Stimulated activated CD8-positive, alpha-beta memory T cell treated with anti-CD3 and anti-CD28 coated beads, Interleukin-7, amount 100 ng/mL, for 48 hours (primary cell): ENCODE measurements around the gene HBA2.
"Not testable (repeated sequence)": the region's sequence is repeated elsewhere in the genome, so short reads cannot be mapped to it uniquely, and the experiment has no call there.

Experiments used
- DNase-seq, 2 donors: peaks; one replicate each; pipeline ENCODE4 v3.0.0-alpha.2; 2020; ENCODE audit warnings: low read depth in 1 of 2; ENCODE audit errors: extremely low read depth in 1 of 2

The HBA2 gene

DNA sequence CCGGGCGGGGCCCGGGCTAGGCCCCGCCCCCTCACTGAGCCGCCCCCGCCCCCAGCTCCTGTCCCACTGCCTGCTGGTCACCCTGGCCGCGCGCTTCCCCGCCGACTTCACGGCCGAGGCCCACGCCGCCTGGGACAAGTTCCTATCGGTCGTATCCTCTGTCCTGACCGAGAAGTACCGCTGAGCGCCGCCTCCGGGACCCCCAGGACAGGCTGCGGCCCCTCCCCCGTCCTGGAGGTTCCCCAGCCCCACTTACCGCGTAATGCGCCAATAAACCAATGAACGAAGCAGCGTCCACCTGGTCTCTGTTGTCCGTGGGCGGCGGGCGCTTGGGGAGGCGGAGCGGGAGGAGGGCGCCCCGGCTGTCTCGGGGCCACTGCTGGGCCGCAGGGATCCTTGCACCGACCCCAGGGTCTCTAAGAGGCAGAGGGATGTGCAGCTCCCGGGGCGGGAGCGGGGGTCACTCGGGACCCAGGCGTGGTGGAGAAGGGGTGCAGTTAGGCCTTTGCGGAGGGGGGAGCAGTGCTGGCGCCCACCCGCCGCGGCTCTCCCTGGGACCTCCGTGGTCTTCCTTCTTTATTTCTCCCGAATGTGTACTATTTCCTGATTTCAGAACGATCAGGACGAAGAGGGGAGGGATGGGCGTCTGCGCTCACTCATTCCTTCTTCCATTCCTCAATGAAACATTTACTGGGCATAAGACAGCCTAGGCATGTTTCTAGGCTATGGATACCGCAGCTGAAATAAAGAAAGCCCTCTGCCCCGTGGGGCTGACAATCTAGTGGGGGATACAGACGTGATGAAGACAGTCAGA lies 18.3 kb upstream of the HBA2 start:
- DNase-seq = no peak

DNA sequence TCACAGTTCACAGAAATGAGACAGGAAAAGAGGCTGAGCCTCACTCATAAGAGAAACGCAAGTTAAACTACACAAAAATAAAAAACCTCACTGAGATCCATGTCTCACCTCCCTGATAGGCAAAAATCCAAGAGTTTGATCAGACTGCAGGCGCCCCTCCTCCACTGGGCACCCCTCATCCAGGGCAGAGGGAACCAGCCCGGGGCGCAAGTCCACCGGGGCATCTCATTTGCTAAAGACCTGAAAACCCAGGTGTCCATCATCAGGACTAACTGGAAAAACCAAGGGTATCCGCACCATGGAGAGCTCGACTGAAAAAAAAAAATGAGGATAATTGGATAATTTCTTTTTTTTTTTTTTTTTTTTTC lies 17.7 kb upstream of the HBA2 start:
- no peak for DNase-seq

DNA sequence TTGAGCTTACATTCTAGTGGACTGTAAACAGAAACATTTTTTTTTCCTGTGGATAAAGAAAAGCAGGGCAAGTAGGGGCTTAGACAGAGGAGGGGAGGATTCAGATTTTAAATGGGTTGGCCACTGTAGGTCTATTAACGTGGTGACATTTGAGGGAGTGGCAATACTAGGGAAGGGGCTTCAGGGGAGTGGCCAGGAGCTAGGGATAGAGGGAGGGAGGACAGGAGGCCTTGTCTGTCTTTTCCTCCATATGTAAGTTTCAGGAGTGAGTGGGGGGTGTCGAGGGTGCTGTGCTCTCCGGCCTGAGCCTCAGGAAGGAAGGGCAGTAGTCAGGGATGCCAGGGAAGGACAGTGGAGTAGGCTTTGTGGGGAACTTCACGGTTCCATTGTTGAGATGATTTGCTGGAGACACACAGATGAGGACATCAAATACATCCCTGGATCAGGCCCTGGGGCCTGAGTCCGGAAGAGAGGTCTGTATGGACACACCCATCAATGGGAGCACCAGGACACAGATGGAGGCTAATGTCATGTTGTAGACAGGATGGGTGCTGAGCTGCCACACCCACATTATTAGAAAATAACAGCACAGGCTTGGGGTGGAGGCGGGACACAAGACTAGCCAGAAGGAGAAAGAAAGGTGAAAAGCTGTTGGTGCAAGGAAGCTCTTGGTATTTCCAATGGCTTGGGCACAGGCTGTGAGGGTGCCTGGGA lies 13.4 kb upstream of the HBA2 start:
- DNase-seq = no peak

DNA sequence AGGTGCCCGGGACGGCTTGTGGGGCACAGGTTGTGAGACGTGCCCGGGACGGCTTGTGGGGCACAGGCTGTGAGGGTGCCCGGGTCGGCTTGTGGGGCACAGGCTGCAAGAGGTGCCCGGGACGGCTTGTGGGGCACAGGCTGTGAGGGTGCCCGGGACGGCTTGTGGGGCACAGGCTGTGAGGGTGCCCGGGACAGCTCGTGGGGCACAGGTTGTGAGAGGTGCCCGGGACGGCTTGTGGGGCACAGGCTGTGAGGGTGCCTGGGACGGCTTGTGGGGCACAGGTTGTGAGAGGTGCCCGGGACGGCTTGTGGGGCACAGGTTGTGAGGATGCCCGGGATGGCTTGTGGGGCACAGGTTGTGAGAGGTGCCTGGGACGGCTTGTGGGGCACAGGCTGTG lies 12.4 kb upstream of the HBA2 start:
- not testable (repeated sequence) for DNase-seq

DNA sequence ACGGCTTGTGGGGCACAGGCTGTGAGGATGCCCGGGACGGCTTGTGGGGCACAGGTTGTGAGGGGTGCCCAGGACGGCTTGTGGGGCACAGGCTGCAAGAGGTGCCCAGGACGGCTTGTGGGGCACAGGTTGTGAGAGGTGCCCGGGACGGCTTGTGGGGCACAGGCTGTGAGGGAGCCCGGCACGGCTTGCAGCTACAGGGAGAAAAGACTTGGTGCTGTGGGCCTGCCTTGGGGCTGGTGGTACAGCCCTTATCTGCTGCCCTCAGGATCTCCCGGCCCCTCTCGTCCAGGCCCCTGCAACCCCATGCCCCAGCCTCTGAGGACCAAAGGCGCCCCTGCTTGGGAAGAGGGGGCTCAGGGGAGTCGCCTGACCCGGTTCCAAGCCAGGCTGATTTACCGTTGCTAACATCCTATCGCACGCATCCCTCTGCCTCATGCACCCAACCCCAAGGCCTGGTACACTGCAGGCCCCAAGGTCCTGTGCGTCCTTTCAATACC lies 11.9 kb upstream of the HBA2 start:
- no peak for DNase-seq

DNA sequence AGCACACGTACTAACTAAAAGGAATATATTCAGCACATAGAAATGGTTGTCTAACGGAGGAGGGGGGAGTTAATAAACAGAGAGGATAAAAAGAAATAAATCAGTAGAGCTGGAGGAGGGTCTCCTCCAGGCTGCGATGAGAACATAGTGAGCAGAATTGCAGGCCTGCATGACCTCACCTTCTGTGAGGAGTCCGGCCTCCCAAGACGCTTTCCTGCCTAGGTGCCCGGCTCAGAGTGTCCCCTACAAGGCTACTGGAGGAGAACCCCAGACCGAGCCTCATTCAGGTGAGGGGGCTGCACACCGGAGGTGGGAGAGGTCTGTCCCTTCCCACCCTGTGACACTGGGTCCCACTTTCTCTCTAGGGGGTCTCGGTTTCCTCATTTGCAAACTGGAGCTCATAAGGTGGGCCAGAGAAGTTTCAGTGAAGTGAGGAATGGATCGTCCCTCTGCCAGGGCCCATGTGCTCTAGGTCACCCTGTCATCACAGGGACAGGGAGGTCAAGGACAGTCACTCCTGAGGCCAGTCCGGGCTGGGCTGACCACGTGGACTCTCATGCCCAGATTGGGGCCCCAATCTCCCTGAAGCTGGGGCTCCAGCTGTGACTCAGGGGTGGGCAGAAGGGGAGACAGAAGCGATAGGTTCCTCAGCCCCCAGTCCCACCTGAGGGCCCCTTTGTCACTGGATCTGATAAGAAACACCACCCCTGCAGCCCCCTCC lies 10.2 kb upstream of the HBA2 start:
- DNase-seq = no peak

DNA sequence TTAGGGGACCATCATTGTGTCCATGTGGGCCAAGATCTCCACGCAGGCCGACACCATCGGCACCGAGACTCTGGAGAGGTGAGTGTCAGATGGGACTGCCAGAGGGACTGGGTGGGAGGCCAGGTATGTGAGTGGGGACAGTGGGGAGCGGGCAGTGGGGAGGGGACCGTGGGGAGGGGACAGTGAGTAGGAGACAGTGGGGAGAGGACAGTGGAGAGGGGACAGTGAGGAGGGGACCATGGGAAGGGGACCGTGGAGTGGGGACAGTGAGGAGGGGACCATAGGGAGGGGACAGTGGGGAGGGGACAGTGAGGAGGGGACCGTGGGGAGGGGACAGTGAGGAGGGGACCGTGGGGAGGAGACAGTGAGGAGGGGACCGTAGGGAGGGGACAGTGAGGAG lies 9.5 kb upstream of the HBA2 start:
- not testable (repeated sequence) for DNase-seq

DNA sequence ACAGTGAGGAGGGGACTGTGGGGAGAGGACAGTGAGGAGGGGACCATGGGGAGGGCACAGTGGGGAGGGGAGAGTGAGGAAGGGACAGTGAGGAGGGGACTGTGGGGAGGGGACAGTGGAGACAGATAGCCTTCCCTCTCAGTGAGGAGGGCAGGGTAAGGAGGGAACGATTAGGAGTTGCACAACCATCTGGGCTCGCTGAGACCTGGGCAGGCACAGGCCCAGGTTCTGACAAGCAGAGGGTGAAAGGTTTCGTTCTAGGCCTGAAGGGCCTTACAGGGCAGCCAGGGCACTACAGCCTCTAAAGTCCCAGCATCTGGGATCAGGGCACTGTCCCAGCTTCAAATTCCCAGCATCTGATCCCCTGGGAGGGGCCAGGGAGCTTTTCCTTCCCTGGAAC lies 9.0 kb upstream of the HBA2 start:
- not testable (repeated sequence) for DNase-seq

DNA sequence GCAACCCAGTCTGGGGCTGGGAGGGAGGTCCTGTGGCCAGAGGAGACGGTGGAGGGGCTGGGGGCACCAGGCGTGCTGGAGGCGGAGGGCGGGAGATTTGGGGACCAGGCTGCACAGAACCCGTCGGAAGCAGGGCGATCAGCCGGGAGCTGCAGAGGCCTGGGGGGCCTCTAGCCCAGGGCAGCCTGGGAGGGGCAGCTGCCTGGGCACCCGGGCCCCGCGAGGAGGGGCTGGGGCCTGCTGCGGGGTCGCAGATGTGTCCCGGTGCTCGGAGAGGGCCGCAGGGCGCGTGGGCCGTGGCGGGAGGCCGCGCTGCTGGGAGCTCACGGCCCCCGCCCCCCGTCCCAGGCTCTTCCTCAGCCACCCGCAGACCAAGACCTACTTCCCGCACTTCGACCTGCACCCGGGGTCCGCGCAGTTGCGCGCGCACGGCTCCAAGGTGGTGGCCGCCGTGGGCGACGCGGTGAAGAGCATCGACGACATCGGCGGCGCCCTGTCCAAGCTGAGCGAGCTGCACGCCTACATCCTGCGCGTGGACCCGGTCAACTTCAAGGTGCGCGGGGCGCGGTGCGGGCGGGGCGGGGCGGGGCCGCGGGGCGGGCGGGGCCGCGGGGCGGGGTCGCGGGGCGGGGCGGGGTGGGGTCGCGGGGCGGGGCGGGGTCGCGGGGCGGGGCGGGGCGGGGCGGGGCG lies 8.4 kb upstream of the HBA2 start:
- not testable (repeated sequence) for DNase-seq

DNA sequence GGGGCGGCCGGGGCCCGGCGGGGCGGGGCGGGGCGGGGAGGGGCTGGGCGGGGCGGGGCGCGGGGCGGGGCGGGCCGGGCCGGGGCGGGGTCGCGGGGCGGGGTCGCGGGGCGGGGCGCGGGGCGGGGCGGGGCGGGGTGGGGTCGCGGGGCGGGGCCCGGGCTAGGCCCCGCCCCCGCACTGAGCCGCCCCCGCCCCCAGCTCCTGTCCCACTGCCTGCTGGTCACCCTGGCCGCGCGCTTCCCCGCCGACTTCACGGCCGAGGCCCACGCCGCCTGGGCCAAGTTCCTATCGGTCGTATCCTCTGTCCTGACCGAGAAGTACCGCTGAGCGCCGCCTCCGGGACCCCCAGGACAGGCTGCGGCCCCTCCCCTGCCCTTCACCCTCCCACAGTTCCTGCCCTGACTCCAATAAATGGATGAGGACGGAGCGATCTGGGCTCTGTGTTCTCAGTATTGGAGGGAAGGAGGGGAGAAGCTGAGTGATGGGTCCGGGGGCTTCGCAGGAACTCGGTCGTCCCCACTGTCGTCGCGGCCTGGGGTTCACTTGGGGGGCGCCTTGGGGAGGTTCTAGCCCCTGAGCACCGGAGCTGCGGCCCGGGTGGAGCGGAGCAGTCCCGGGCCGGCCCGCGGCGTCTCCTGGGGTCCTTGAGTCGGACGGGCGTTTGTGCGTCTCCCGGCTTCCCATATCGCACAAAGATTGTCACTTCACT lies 7.7 kb upstream of the HBA2 start:
- no peak for DNase-seq

DNA sequence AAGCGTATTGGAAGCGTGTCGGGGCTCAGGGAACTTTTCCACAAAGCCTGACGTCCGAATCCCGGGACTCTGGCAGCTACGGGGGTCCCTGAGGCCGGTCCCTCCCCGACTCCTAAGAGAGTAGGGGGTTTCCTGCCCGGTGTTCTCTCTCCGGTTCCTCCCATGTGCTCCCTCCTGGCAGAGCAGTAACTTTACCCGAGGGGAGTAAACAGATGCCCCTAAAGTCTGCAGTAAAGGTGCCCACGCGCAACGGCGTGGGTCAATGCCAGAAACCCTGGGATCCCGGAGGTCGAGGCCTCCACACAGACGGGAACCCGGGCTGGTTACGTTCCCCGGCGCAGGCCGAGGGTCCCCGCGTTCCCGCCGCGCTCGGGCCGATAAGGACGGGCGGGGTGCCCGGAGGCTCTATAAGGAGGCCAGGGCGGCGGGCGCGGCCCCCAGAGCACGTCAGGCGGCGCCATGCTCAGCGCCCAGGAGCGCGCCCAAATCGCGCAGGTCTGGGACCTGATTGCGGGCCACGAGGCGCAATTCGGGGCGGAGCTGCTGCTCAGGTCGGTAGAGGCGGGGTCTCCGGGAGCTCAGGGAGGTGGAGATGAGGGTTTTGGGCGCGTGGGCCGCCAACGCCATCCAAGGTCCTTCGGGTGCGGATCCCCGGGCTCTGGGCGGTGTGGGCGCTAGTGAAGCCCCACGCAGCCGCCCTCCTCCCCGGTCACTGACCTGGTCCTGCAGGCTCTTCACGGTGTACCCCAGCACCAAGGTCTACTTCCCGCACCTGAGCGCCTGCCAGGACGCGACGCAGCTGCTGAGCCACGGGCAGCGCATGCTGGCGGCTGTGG lies 6.9 kb upstream of the HBA2 start, which contains the start of gene HBM:
TSS of gene HBM (plus strand) at position 440 of the 836 bp plus-strand sequence. CDS start at position 460, 20 bp downstream.
- DNase-seq = no peak

DNA sequence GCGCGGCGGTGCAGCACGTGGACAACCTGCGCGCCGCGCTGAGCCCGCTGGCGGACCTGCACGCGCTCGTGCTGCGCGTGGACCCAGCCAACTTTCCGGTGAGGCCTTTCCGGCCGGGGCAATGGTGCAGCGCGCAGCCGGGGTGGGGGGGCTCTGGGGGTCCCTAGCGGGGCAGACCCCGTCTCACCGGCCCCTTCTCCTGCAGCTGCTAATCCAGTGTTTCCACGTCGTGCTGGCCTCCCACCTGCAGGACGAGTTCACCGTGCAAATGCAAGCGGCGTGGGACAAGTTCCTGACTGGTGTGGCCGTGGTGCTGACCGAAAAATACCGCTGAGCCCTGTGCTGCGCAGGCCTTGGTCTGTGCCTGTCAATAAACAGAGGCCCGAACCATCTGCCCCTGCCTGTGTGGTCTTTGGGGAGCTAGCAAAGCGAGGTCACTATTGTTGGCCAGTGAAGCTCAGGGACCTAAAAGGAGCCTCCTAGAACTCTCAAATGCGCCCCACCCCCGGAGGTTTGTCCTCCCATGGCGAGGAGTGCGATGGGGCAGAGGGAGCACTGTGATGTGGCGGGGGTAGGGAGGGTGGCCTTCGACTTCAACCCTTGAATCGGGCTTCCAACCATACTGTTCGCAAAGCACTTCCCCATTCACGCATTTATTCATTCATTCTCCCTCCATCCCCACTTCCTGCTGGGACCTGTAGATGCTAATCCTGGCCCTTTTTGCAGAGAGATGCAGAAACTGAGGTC lies 6.1 kb upstream of the HBA2 start:
- DNase-seq = no peak

DNA sequence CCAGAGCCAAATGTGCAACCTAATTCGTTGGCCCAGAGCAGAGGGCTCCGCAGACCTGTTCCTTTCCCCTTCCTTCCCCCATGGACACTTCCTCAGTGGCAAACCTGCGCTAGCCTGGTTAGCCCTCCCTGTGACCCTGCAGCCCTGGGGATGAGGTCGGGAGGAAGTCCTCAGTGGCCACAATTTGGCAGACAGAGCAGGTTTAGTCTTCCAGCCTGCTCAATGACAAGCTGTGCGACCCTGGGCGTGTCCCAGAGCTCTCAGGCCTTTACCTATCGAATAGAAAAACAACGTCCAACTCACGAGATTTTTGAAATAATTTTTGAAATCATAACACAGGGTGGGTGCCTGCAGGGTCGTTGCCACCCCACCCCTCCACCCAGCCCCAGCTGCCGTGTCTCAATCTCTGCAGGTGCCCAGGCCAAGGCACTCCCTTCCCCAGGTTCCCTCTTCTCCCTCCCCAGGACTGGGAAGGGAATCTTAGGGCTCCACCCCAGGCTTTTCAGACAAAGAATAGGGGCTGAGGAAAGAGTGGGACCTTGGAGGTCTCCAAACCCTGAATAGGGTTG lies 5.5 kb upstream of the HBA2 start:
- DNase-seq = no peak

DNA sequence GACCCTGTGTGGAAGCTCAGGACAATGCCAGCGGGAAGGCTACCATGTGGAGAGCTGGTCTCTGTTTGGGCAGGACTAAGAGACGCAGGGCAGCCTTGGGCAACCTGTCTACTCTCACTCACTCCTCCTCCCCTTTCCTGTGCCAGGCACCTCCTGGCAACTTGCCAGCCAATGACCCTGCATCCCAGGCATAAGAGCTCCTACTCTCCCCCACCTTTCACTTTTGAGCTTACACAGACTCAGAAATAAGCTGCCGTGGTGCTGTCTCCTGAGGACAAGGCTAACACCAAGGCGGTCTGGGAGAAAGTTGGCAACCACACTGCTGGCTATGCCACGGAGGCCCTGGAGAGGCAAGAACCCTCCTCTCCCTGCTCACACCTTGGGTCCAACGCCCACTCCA lies 4.3 kb upstream of the HBA2 start:
- no peak for DNase-seq

DNA sequence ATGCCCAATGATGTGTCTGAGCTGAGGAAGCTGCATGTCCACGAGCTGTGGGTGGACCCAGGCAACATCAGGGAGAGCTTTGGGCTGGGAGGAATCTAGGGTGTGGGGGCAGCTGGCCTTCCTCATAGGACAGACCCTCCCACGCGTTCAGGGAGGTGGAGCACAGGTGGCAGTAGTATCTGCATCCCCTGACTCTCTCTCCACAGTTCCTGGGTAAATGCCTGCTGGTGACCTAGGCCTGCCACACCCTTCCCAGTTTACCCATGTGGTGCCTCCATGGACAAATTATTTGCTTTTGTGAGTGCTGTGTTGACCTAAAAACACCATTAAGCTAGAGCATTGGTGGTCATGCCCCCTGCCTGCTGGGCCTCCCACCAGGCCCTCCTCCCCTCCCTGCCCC lies 3.7 kb upstream of the HBA2 start:
- DNase-seq = no peak

DNA sequence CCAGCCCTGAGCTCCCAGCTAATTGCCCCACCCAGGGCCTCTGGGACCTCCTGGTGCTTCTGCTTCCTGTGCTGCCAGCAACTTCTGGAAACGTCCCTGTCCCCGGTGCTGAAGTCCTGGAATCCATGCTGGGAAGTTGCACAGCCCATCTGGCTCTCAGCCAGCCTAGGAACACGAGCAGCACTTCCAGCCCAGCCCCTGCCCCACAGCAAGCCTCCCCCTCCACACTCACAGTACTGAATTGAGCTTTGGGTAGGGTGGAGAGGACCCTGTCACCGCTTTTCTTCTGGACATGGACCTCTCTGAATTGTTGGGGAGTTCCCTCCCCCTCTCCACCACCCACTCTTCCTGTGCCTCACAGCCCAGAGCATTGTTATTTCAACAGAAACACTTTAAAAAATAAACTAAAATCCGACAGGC lies 2.6 kb upstream of the HBA2 start:
- DNase-seq = not testable (repeated sequence)

DNA sequence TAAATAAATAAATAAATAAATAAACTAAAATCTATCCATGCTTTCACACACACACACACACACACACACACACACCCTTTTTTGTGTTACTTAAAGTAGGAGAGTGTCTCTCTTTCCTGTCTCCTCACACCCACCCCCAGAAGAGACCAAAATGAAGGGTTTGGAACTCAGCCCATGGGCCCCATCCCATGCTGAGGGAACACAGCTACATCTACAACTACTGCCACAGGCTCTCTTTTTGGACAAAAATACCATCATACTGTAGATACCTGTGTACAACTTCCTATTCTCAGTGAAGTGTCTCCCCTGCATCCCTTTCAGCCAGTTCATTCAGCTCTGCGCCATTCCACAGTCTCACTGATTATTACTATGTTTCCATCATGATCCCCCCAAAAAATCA lies 1.9 kb upstream of the HBA2 start:
- no peak for DNase-seq

DNA sequence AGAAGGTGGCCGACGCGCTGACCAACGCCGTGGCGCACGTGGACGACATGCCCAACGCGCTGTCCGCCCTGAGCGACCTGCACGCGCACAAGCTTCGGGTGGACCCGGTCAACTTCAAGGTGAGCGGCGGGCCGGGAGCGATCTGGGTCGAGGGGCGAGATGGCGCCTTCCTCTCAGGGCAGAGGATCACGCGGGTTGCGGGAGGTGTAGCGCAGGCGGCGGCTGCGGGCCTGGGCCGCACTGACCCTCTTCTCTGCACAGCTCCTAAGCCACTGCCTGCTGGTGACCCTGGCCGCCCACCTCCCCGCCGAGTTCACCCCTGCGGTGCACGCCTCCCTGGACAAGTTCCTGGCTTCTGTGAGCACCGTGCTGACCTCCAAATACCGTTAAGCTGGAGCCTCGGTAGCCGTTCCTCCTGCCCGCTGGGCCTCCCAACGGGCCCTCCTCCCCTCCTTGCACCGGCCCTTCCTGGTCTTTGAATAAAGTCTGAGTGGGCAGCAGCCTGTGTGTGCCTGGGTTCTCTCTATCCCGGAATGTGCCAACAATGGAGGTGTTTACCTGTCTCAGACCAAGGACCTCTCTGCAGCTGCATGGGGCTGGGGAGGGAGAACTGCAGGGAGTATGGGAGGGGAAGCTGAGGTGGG lies 657 bp downstream of the HBA2 start:
- DNase-seq = not testable (repeated sequence)
